HepG2 (cell line): ENCODE data around the gene CCBE1. TPM values are rescaled to one million over a fixed set of nuclear protein-coding genes. Genes with fewer than 3 reads are reported as not detected.

ENCODE experiments used
- ATAC-seq: fragments of 200-7000 bp; cut with Tn5 transposase; 3 replicates; pipeline ENCODE4 v1.9.1; 2020; ENCODE audit warnings: mild to moderate bottlenecking, moderate library complexity
- BruUV-seq: library from RNA; stranded (reverse); fragments of 400-500 nt; replicated peaks from 2 replicates; lab custom pipeline; 2021; lab: Mats Ljungman, UMichigan
- CTCF ChIA-PET: fragments of 300-600 bp; formaldehyde crosslinking; extraction: SDS; loops from one replicate; lab custom pipeline; 2021; ENCODE audit warnings: low total read pairs, inconsistent platforms, low intra/inter-chr PET ratio; lab: Yijun Ruan, JAX
- POLR2A ChIA-PET: fragments of 350-600 bp; sonication (Branson Sonifier 250); formaldehyde crosslinking; loops from one replicate; lab custom pipeline; 2020; ENCODE audit warnings: antibody characterized with exemption, inconsistent platforms; lab: Yijun Ruan, JAX
- DNase-seq: peaks from one replicate; pipeline ENCODE4 v3.0.0-alpha.2; 2015; ENCODE audit warnings: low spot score
- FAIRE-seq: peaks from 3 replicates; lab custom pipeline; 2011; peaks lifted over from hg19 to GRCh38; lab: Jason Lieb, UNC
- H2AFZ ChIP-seq: one replicate; pipeline ENCODE4 v1.6.1; 2011; ENCODE audit warnings: low read length, inconsistent platforms
- H3K27ac ChIP-seq: fragments of 300-600 bp; 3 replicates; pipeline ENCODE4 v1.8.0; 2011; ENCODE audit warnings: mixed run types, mild to moderate bottlenecking, mixed read lengths, low read length, inconsistent platforms; ENCODE audit not compliant: insufficient read depth; ENCODE audit errors: extremely low read length
- H3K27me3 ChIP-seq, 2 experiments: fragments of 200-600 bp in 1 of 2; 2 replicates in 1 of 2; 3 replicates in 1 of 2; pipeline versions ENCODE4 v1.6.0 to v1.8.0; 2011; ENCODE audit warnings: low read length in 2 of 2, mild to moderate bottlenecking in 2 of 2, moderate library complexity in 2 of 2, inconsistent platforms in 1 of 2; ENCODE audit not compliant: insufficient read depth in 2 of 2, control insufficient read depth in 1 of 2
- H3K36me3 ChIP-seq, 2 experiments: fragments of 200-600 bp in 1 of 2; replicated peaks in 1 of 2; 2 replicates in 1 of 2; 3 replicates in 1 of 2; pipeline versions ENCODE4 v1.5.1 to v1.8.0; 2011; ENCODE audit warnings: low read length in 2 of 2, inconsistent platforms in 1 of 2; ENCODE audit not compliant: insufficient read depth in 2 of 2, control insufficient read depth in 1 of 2
- H3K4me1 ChIP-seq: 2 replicates; pipeline ENCODE4 v1.5.1; 2012; ENCODE audit warnings: low read length, inconsistent platforms; ENCODE audit not compliant: insufficient read depth
- H3K4me2 ChIP-seq: 2 replicates; pipeline ENCODE4 v1.6.0; 2011; ENCODE audit warnings: low read depth, low read length, inconsistent platforms
- H3K4me3 ChIP-seq, 3 experiments: fragments of 200-600 bp in 1 of 3; sonication (generic), shearing (Covaris generic) in 1 of 3; replicated peaks in 1 of 3; 2 replicates each; pipeline ENCODE4 v1.5.1; 2011 to 2016; ENCODE audit warnings: low read length in 3 of 3, inconsistent platforms in 2 of 3, low read depth in 2 of 3, mild to moderate bottlenecking in 2 of 3, control low read depth in 1 of 3, mixed read lengths in 1 of 3; ENCODE audit not compliant: insufficient read depth in 1 of 3
- H3K79me2 ChIP-seq: one replicate; pipeline ENCODE4 v1.6.1; 2011; ENCODE audit warnings: low read length, inconsistent platforms; ENCODE audit not compliant: insufficient read depth
- H3K9ac ChIP-seq: 2 replicates; pipeline ENCODE4 v1.6.0; 2011; ENCODE audit warnings: mild to moderate bottlenecking, low read depth, low read length, inconsistent platforms; ENCODE audit not compliant: insufficient read depth
- H3K9me3 ChIP-seq: 2 replicates; pipeline ENCODE4 v1.5.1; 2012; ENCODE audit warnings: mild to moderate bottlenecking, low read length
- H4K20me1 ChIP-seq: 2 replicates; pipeline ENCODE4 v1.6.0; 2011; ENCODE audit warnings: inconsistent platforms, mild to moderate bottlenecking, low read length, moderate library complexity; ENCODE audit not compliant: insufficient read depth
- AHDC1 ChIP-seq: sonication (generic); formaldehyde crosslinking; IDR thresholded peaks from 2 replicates; pipeline ENCODE4 v1.5.1; 2020; ENCODE audit warnings: mild to moderate bottlenecking, missing genetic modification reagents, borderline replicate concordance
- PRDM15 ChIP-seq: sonication (generic); formaldehyde crosslinking; IDR thresholded peaks from 2 replicates; pipeline ENCODE4 v1.4.0; 2020; ENCODE audit warnings: missing genetic modification reagents
- PRDM4 ChIP-seq: sonication (generic); formaldehyde crosslinking; IDR thresholded peaks from 2 replicates; pipeline ENCODE4 v1.9.0; 2021; ENCODE audit warnings: missing genetic modification reagents, borderline replicate concordance
- RFX1 ChIP-seq: fragments of 450-650 bp; IDR thresholded peaks from 2 replicates; pipeline ENCODE4 v1.6.1; 2017
- TBX3 ChIP-seq: fragments of 450-650 bp; IDR thresholded peaks from 2 replicates; pipeline ENCODE4 v1.6.1; 2017; ENCODE audit warnings: antibody characterized with exemption, mild to moderate bottlenecking, inconsistent platforms, borderline replicate concordance
- ZNF232 ChIP-seq: sonication (generic); formaldehyde crosslinking; IDR thresholded peaks from 2 replicates; pipeline ENCODE4 v1.4.0; 2020; ENCODE audit warnings: missing genetic modification reagents, borderline replicate concordance
- ZNF30 ChIP-seq: sonication (generic); formaldehyde crosslinking; IDR thresholded peaks from 2 replicates; pipeline ENCODE4 v1.5.0; 2020; ENCODE audit warnings: mild to moderate bottlenecking, missing genetic modification reagents
- ZNF598 ChIP-seq: sonication (generic); formaldehyde crosslinking; IDR thresholded peaks from 2 replicates; pipeline ENCODE4 v1.5.1; 2020; ENCODE audit warnings: mild to moderate bottlenecking, missing genetic modification reagents, borderline replicate concordance
- ZNF691 ChIP-seq: sonication (generic); formaldehyde crosslinking; IDR thresholded peaks from 2 replicates; pipeline ENCODE4 v1.4.0; 2020; ENCODE audit warnings: missing genetic modification reagents, low read depth, mild to moderate bottlenecking, borderline replicate concordance
- ZNF7 ChIP-seq: IDR thresholded peaks from 2 replicates; pipeline ENCODE4 v1.6.1; 2016; ENCODE audit warnings: missing biosample characterization, missing genetic modification reagents
- WGBS: methylation state at CpG from one replicate; pipeline ENCODE4 v1.1.6; 2017; ENCODE audit warnings: low lambda C conversion rate; 5-methylcytosine and 5-hydroxymethylcytosine counted together
- in situ Hi-C: cut with HindIII; loops from 2 replicates; pipeline ENCODE4 v1.10.0; 2017; ENCODE audit warnings: low pct_unique_long_range_greater_than_20kb; ENCODE audit not compliant: extremely low pct_ligation_motif_present
- intact Hi-C: fragments of 100-400 bp; cut with micrococcal nuclease; formaldehyde crosslinking; loops from one replicate; pipeline ENCODE4 v1.10.0; 2022; ENCODE audit not compliant: unreplicated experiment
- polyA plus RNA-seq, 8 experiments: library from polyadenylated mRNA; depleted of rRNA in 3 of 8; stranded (reverse) in 7 of 8; unstranded in 1 of 8; fragments of >200 nt; fragmentation: Illumina TruSeq in 4 of 8; extraction: Trizol in 4 of 8; gene quantifications; 2 replicates each; pipeline versions ENCODE4 v1.2.1 to v1.2.3, GENCODE V29; 2011 to 2016; ENCODE audit warnings: low read depth in 4 of 8, missing spikeins in 1 of 8, mixed read lengths in 1 of 8; ENCODE audit not compliant: insufficient read depth in 1 of 8
- total RNA-seq, 5 experiments: library from RNA; depleted of rRNA; stranded (reverse); fragments of >200 nt; fragmentation: Illumina TruSeq; extraction: Trizol; gene quantifications; 2 replicates each; pipeline ENCODE4 v1.2.3, GENCODE V29; 2016; ENCODE audit warnings: low read depth in 1 of 5

CCBE1 gene
- total and polyA plus RNA-seq, 2 of the 13 experiments (the other 11 are each of a cell fraction or from before 2014, with no cell fraction given) = not detected

GRCh38 chr18:59520562-59521355 is 176.5 kb downstream of the CCBE1 start:
- H3K79me2 ChIP-seq = no peaks in the 10 kb centered on the region
- BruUV-seq = no TSS peak
- H3K9me3 ChIP-seq = no peaks in the 10 kb centered on the region
- no peaks in the 10 kb centered on the region for H3K36me3 ChIP-seq
- H3K4me1 ChIP-seq = peaks cover 20% of the 10 kb centered on the region
- peaks cover 3% of the 10 kb centered on the region; the same call in 1 of the 2 replicates for H4K20me1 ChIP-seq
- 18% methylated on average over 4 of the region's 4 CpGs for WGBS
- no peaks in the 10 kb centered on the region for H3K27me3 ChIP-seq
- H3K27ac ChIP-seq = no peak overlapping the region
- intact Hi-C loops = no loop called here
- H3K4me3 ChIP-seq = no peak overlapping the region
- in situ Hi-C loops = no loop called here
- DNase-seq (no peak), FAIRE-seq (no peak), ATAC-seq (no peak)
- ChIA-PET CTCF (no interaction called here), POLR2A (no interaction called here)
- H3K4me2 ChIP-seq = no peak overlapping the region
- H3K9ac ChIP-seq = no peak overlapping the region
- no peak overlapping the region for H2AFZ ChIP-seq
- TF ChIP-seq AHDC1 (CRISPR knock-in tag) (no peak), ZNF7 (CRISPR knock-in tag) (peak; percentile 89), ZNF598 (CRISPR knock-in tag) (no peak), TBX3 (no peak), ZNF691 (CRISPR knock-in tag) (no peak), PRDM15 (CRISPR knock-in tag) (no peak), ZNF30 (CRISPR knock-in tag) (no peak), RFX1 (no peak), PRDM4 (CRISPR knock-in tag) (no peak), ZNF232 (CRISPR knock-in tag) (no peak)
